Esophagus (tissue), 2 donors: ENCODE measurements around the gene XPO6. TPM values are rescaled to one million over a fixed set of nuclear protein-coding genes. Genes with fewer than 3 reads are reported as not detected.

ENCODE experiments used
- H3K27ac ChIP-seq, 2 donors: one replicate each; pipeline ENCODE4 v1.5.1; 2013; ENCODE audit warnings: low read depth in 2 of 2, mild to moderate bottlenecking in 2 of 2, inconsistent platforms in 1 of 2, low read length in 1 of 2, moderate library complexity in 1 of 2
- H3K27me3 ChIP-seq, 2 donors: one replicate each; pipeline ENCODE4 v1.6.1; 2013; ENCODE audit warnings: low read length in 2 of 2, control low read depth in 1 of 2, mild to moderate bottlenecking in 1 of 2; ENCODE audit not compliant: insufficient read depth in 2 of 2, control insufficient read depth in 1 of 2
- H3K36me3 ChIP-seq, 2 donors: one replicate each; pipeline ENCODE4 v1.6.1; 2013; ENCODE audit warnings: low read length in 1 of 2; ENCODE audit not compliant: control insufficient read depth in 2 of 2, insufficient read depth in 2 of 2
- H3K4me1 ChIP-seq, 2 donors: one replicate each; pipeline ENCODE4 v1.6.1; 2013; ENCODE audit warnings: low read length in 1 of 2; ENCODE audit not compliant: control insufficient read depth in 2 of 2, insufficient read depth in 2 of 2
- H3K4me3 ChIP-seq, 2 donors: one replicate each; pipeline ENCODE4 v1.5.1; 2013; ENCODE audit warnings: low read length in 2 of 2, mild to moderate bottlenecking in 2 of 2, low read depth in 1 of 2, moderate library complexity in 1 of 2
- H3K9me3 ChIP-seq, 2 donors: one replicate each; pipeline ENCODE4 v1.6.1; 2013; ENCODE audit warnings: mild to moderate bottlenecking in 2 of 2, low read depth in 1 of 2, low read length in 1 of 2, moderate library complexity in 1 of 2; ENCODE audit not compliant: control insufficient read depth in 2 of 2, insufficient read depth in 1 of 2
- WGBS, 2 donors: extraction: QIAGEN DNeasy Blood & Tissue Kit; methylation state at CpG; one replicate each; pipeline ENCODE4 v1.1.7; 2013; 5-methylcytosine and 5-hydroxymethylcytosine counted together
- polyA plus RNA-seq, 2 donors: library from polyadenylated mRNA; stranded (reverse); fragments of 200-250 nt; gene quantifications; one replicate each; pipeline ENCODE4 v1.2.3, GENCODE V29; 2013
- donor health status: healthy with polysubstance abuse.
- donor health status: Bipolar disorder and iron deficiency.

Gene XPO6
- polyA plus RNA-seq, 2 donors: 50.6 to 52.1 TPM

DNA sequence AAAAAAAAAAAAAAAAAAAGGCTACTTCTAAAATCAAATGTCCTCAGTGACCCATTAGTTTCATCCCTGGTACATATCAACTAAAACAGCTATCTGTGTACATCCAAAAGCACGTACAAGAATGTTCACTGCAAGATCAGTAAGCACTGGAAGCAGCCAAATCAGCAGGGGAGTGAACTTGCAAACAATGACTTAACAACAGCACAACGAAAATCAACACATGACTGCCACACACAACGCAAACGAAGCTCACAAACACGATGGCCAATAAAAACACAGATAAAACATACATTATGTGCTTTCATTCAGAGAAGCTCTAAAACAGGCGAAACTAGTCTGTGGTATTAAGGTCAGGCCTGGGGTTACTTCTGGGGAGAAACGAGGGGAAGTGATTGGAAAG is 60.6 kb downstream of the XPO6 start:
- H3K36me3 ChIP-seq: peaks cover 19 to 31% of the 10 kb centered on the region in 2 donors
- 79 to 84% methylated on average over 7 of the region's 7 CpGs for WGBS, 2 donors

DNA sequence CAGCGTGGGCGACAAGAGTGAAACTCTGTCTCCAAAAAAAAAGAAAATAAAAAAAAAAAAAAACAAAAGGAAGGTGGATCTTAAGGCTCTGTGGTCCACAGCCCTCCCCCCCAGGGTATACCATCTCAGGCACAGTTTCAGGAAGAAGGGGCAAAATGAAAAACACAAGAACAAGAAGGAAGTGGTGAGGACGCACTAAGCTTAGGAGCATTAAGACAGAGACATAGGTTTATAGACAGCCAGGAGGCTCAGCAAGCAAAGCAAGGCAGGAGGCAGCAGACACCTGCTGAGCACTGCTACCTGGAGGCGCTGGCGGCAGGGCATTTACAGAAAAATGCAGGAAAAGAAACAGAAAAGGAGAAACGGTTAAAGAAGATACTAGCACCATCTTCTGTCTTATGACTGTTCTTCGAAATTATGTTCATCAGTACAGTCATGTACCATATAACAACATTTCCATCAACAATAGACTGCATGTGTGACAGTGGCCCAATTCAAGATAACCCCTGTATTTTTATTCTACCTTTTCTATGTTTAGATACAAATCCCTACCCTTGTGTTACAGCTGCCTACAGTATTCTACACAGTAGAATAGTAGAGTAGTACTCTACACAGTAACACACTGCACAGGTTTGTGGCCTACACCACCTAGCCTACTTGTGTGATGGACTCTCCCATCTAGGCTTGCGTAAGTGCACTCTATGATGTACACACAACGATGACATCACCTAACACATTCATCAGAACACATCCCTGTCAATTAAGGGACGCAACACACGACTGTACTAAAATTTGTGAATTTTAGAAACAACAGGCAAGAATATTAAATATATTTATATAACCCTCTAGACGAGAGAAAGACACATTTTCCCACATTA is 62.5 kb downstream of the XPO6 start:
- WGBS, 2 donors: 90% methylated on average over 12 of the region's 12 CpGs
- no peak overlapping the region for H3K27ac ChIP-seq
- peaks cover 17 to 27% of the 10 kb centered on the region in 2 donors for H3K36me3 ChIP-seq
- H3K9me3 ChIP-seq: no peaks in the 10 kb centered on the region
- no peak overlapping the region for H3K4me3 ChIP-seq
- no peaks in the 10 kb centered on the region for H3K4me1 ChIP-seq
- no peaks in the 10 kb centered on the region for H3K27me3 ChIP-seq

More for the DNA sequence above, 60.6 kb downstream of the XPO6 start:
- H3K4me3 ChIP-seq: no peak overlapping the region
- H3K27me3 ChIP-seq: no peaks in the 10 kb centered on the region
- no peaks in the 10 kb centered on the region for H3K4me1 ChIP-seq
- no peak overlapping the region for H3K27ac ChIP-seq
- no peaks in the 10 kb centered on the region for H3K9me3 ChIP-seq

GRCh38 chr16:28146536-28146935 is 65.2 kb downstream of the XPO6 start:
- peaks cover 13 to 26% of the 10 kb centered on the region in 2 donors for H3K36me3 ChIP-seq
- H3K4me3 ChIP-seq: no peak overlapping the region
- no peaks in the 10 kb centered on the region for H3K4me1 ChIP-seq
- H3K9me3 ChIP-seq: no peaks in the 10 kb centered on the region
- no peak overlapping the region for H3K27ac ChIP-seq
- no peaks in the 10 kb centered on the region for H3K27me3 ChIP-seq
- 72 to 84% methylated on average over 3 of the region's 3 CpGs for WGBS, 2 donors

DNA sequence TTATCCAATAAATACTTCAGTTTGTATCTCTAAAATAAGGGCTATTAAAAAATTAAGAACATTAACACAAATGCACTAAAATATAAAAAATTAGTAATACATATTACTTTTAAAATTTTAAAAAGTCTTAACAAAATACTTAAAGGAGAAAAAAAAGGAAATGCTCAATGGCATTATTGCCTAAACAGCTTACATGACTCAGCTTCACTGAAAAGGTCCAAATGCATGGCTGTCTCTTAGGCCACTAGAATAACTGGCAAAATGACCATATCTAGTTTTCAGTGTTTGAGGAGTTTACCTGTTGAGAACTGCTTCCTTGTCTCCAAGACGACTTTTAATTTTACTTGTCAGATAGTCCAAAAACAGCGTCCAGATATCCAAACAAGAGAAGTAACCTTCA is 66.0 kb downstream of the XPO6 start:
- no peak overlapping the region for H3K27ac ChIP-seq
- H3K27me3 ChIP-seq: no peaks in the 10 kb centered on the region
- no peaks in the 10 kb centered on the region for H3K9me3 ChIP-seq
- H3K36me3 ChIP-seq: peaks cover 13 to 20% of the 10 kb centered on the region in 2 donors
- H3K4me1 ChIP-seq: no peaks in the 10 kb centered on the region
- H3K4me3 ChIP-seq: no peak overlapping the region
- WGBS, 2 donors: 82 to 93% methylated on average over 2 of the region's 2 CpGs

DNA sequence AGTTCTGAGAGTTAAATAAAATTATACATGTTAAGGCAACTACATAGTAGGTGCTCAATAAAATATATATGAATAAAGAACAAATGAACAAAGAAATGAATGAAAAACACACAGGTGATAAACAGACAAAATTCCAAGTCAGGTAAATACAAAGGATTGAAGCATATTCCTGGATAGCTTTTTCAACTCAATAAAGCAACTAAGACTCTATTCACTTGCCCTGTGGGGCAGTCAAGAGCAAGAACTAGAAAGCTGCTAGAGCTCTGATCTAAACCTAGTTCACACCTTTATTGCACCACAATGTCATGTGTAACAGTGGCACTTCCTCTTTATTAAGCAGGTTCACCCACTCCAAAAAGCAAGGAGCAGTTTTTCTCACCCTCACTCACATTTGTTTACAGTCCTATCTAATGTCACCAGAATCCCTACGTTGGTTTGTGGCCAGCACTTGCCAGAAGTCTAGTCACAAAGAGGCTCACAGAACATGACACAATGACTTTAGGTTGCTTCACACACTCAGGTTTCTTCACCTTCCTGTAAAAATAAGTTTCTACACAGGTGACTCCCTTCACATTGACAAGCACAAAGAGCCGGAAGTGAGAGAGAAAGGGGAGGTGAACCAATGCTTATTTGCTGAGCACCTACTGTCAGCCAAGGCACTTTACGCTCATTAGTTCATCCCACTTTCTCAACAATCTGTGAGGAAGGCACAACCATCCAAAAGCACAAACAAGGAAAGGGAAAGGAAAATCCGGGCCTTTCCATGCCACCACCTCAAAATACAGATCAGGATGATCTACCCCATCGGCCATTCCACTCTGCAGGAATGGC is 70.8 kb downstream of the XPO6 start:
- Histone ChIP-seq H3K4me3 (no peak overlapping the region), H3K36me3 (peaks cover 9 to 11% of the 10 kb centered on the region in 2 donors), H3K27me3 (no peaks in the 10 kb centered on the region), H3K27ac (peak overlapping the region; percentile 53 to 92), H3K9me3 (no peaks in the 10 kb centered on the region), H3K4me1 (no peaks in the 10 kb centered on the region)
- WGBS, 2 donors: 68 to 71% methylated on average over 5 of the region's 5 CpGs

GRCh38 chr16:28139530-28139929 is 72.2 kb downstream of the XPO6 start:
- Histone ChIP-seq H3K9me3 (no peaks in the 10 kb centered on the region), H3K27me3 (no peaks in the 10 kb centered on the region), H3K4me1 (no peaks in the 10 kb centered on the region), H3K27ac (no peak overlapping the region), H3K36me3 (peaks cover 7 to 8% of the 10 kb centered on the region in 2 donors), H3K4me3 (no peak overlapping the region)
- WGBS, 2 donors: 83 to 84% methylated on average over 1 of the region's 1 CpG

GRCh38 chr16:28136751-28137434 is 74.9 kb downstream of the XPO6 start:
- 83 to 89% methylated on average over 6 of the region's 6 CpGs for WGBS, 2 donors
- H3K4me1 ChIP-seq: no peaks in the 10 kb centered on the region
- no peak overlapping the region for H3K4me3 ChIP-seq
- peaks cover 8 to 17% of the 10 kb centered on the region in 2 donors for H3K36me3 ChIP-seq
- H3K27ac ChIP-seq: no peak overlapping the region
- no peaks in the 10 kb centered on the region for H3K27me3 ChIP-seq
- no peaks in the 10 kb centered on the region for H3K9me3 ChIP-seq

- peaks cover 8 to 30% of the 10 kb centered on the region in 2 donors for H3K36me3 ChIP-seq
- no peaks in the 10 kb centered on the region for H3K27me3 ChIP-seq
- peaks cover 2 to 3% of the 10 kb centered on the region in 2 donors for H3K4me1 ChIP-seq
- no peak overlapping the region for H3K4me3 ChIP-seq
- H3K27ac ChIP-seq: no peak overlapping the region
- 93 to 94% methylated on average over 7 of the region's 7 CpGs for WGBS, 2 donors
- no peaks in the 10 kb centered on the region for H3K9me3 ChIP-seq
Measured at GRCh38 chr16:28133666-28134065, 78.1 kb downstream of the XPO6 start.

GRCh38 chr16:28131743-28132393 is 79.9 kb downstream of the XPO6 start:
- peaks cover 7 to 41% of the 10 kb centered on the region in 2 donors for H3K36me3 ChIP-seq
- H3K27ac ChIP-seq: no peak overlapping the region
- WGBS, 2 donors: 84% methylated on average over 5 of the region's 5 CpGs
- no peaks in the 10 kb centered on the region for H3K27me3 ChIP-seq
- H3K4me1 ChIP-seq: peaks cover 2 to 3% of the 10 kb centered on the region in 2 donors
- no peak overlapping the region for H3K4me3 ChIP-seq
- no peaks in the 10 kb centered on the region for H3K9me3 ChIP-seq
